Measurements from ENCODE around the gene B3GNT4. TPM values are rescaled to one million over a fixed set of nuclear protein-coding genes. Genes with fewer than 3 reads are reported as not detected.
"Not testable (repeated sequence)": the region's sequence is repeated elsewhere in the genome, so short reads cannot be mapped to it uniquely, and the experiment has no call there.

The B3GNT4 gene
- total RNA-seq, 3 donors from 2014 or later, result 0.26 to 0.82 (median 0.66) TPM

DNA sequence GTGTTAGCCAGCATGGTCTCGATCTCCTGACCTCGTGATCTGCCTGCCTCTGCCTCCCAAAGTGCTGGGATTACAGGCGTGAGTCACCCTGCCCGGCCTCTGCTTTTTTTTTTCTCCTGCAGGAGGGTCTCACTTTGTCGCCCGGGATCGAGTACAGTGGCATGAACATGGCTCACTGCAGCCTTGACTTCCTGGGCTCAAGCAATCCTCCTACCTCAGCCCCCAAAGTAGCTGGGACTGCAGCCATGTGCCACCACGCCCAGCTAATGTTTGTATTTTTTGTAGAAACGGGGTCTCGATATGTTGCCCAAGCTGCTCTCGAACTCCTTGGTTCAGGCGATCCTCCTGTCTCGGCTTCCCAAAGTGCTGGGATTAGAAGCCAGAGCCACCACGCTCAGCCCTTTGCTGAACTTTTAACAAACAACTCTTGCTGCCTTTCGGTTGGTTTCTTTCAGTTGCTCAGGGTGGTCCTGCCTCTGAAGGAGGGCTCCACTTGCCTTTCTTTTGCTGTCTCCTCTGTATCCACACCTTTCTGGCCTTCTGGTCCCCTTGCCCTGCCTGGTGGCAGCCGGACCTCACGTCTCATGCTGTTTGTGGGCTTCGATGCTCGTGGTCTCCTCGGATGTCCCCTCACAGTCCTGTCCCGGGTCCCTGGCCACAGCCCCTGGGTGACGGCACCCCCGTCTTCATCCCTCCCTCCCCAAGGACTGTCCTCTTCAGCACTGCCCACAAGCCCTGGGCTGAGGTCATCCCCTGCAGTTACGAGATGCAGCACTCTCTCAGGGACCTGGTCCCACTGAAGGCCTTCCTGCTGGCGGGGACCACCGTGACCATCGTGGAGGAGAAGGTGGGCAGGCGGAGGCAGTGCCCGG, 3.8 kb upstream of the B3GNT4 start:
- Histone ChIP-seq H3K9me3 (no peaks in the 10 kb centered on the region), H3K36me3 (ENCODE audit: low read depth) (no peaks in the 10 kb centered on the region), H3K4me1 (ENCODE audit: low read depth) (peaks cover 8% of the 10 kb centered on the region), H3K4me3 (no peak overlapping the region)
- DNase-seq (no peak), ATAC-seq (no peak)
- TF ChIP-seq, protein P1, sequence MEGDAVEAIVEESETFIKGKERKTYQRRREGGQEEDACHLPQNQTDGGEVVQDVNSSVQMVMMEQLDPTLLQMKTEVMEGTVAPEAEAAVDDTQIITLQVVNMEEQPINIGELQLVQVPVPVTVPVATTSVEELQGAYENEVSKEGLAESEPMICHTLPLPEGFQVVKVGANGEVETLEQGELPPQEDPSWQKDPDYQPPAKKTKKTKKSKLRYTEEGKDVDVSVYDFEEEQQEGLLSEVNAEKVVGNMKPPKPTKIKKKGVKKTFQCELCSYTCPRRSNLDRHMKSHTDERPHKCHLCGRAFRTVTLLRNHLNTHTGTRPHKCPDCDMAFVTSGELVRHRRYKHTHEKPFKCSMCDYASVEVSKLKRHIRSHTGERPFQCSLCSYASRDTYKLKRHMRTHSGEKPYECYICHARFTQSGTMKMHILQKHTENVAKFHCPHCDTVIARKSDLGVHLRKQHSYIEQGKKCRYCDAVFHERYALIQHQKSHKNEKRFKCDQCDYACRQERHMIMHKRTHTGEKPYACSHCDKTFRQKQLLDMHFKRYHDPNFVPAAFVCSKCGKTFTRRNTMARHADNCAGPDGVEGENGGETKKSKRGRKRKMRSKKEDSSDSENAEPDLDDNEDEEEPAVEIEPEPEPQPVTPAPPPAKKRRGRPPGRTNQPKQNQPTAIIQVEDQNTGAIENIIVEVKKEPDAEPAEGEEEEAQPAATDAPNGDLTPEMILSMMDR (IDR thresholded peaks at IDR 0.05), result no peak
- intact Hi-C loops (cut with DNase I, micrococcal nuclease), result no loop called here

DNA sequence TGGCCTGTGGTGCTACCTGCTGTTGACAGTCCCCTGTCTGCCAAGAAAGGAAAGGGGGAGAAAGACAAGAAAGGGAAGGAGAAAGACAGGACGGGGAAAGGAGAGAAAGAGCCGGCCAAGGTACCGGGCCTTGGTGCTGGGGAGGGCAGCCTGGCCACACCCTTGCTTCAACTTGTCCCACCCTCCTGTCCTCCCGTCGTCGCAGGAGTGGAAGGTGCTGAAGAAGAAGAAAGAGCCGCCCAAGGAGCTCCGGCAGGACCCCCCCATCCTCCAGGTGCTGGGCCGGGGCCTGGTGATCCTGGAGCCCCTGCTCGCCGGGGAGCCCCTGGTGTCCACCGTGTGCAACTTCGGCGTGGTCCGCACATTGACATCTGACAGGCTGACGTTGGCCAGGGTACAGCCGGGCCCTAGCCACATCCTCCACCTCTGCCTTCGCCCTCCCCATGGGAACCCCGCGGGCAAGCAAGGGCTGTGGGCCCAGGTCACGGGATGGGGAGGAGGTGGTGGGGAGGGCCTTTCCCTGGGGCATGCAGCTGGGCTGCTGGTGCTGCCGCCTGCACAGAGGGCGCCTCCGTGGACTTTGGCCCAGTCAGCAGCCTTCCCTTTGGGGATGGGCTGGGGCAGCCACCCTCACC, 2.9 kb upstream of the B3GNT4 start:
- Histone ChIP-seq H3K9me3 (no peaks in the 10 kb centered on the region), H3K36me3 (ENCODE audit: low read depth) (no peaks in the 10 kb centered on the region), H3K4me3 (no peak overlapping the region), H3K4me1 (ENCODE audit: low read depth) (peaks cover 8% of the 10 kb centered on the region)
- TF ChIP-seq, protein P1 (IDR thresholded peaks at IDR 0.05), result no peak
- intact Hi-C loops (cut with DNase I, micrococcal nuclease), result no loop called here
- peak; percentile 7 for ATAC-seq
- DNase-seq, result no peak

DNA sequence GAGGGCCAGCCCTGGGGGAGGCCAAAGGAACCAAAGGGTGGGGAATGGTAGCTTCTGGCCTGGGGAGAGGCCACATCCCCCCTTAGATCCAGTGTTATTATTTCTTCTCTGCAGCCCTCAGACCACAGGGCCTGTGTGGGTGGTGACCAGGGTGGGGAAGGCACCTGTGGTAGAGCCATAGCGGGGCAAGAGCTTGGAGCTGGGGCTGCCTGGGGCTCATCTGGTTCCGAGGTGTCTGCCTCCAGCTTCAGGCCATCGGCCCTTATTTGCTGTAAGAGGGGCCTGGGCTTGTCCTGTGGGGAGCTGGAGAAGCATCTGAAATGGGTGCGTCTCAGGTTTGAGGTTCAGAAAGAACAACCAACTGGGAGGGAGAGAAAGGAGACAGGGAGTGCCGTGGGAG, 2.1 kb upstream of the B3GNT4 start:
- TF ChIP-seq, protein P1 (IDR thresholded peaks at IDR 0.05), result no peak
- Histone ChIP-seq H3K36me3 (ENCODE audit: low read depth) (no peaks in the 10 kb centered on the region), H3K4me1 (ENCODE audit: low read depth) (peaks cover 8% of the 10 kb centered on the region), H3K4me3 (no peak overlapping the region), H3K9me3 (no peaks in the 10 kb centered on the region)
- intact Hi-C loops (cut with DNase I, micrococcal nuclease), result no loop called here
- no peak for ATAC-seq
- no peak for DNase-seq

DNA sequence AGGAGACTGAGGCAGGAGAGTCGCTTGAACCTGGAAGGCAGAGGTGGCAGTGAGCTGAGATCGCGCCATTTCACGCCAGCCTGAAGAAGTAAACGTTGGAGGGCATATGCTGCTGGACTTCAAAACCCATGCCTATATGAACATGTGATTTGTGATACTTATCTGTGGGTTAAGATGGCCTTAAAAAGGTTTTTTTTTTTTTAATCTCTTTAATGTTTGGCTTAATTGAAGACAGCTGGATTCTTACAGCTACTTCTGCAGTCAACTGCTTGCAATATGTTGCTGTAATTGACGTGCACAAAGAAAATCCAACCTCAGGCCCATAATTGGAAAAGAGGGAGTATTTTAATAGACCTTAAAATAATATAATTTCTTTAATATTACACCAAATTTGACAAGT, 1.5 kb upstream of the B3GNT4 start:
- Histone ChIP-seq H3K4me1 (ENCODE audit: low read depth) (peaks cover 8% of the 10 kb centered on the region), H3K4me3 (no peak overlapping the region), H3K36me3 (ENCODE audit: low read depth) (no peaks in the 10 kb centered on the region), H3K9me3 (no peaks in the 10 kb centered on the region)
- intact Hi-C loops (cut with DNase I, micrococcal nuclease), result no loop called here
- ATAC-seq (no peak), DNase-seq (no peak)
- TF ChIP-seq, protein P1 (IDR thresholded peaks at IDR 0.05), result no peak

DNA sequence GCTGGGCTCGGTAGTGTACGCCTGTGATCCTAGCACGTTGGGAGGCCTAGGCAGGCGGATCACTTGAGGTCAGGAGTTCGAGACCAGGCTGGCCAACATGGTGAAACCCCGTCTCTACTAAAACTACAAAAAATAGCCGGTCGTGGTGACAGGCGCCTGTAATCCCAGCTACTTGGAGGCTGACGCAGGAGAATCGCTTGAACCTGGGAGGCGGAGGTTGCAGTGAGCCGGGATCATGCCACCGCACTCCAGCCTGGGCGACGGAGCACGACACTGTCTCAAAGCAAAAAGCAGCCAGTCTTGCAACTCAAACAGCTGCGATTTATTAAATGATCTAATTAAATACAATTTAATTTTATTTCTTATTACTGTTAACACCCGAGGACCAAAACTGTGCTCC, 698 bp upstream of the B3GNT4 start:
- ATAC-seq; intact Hi-C loops (cut with DNase I, micrococcal nuclease); DNase-seq; H3K36me3 ChIP-seq (ENCODE audit: low read depth); H3K4me1 ChIP-seq (ENCODE audit: low read depth); H3K9me3 ChIP-seq; H3K4me3 ChIP-seq: not testable (repeated sequence)
